ENCODE measurements around the gene MTOR. TPM values are rescaled to one million over a fixed set of nuclear protein-coding genes. Genes with fewer than 3 reads are reported as not detected.
"Not testable (repeated sequence)": the region's sequence is repeated elsewhere in the genome, so short reads cannot be mapped to it uniquely, and the experiment has no call there.

The MTOR gene
- total RNA-seq, 1 experiment from 2014 or later = 36.1 TPM

DNA sequence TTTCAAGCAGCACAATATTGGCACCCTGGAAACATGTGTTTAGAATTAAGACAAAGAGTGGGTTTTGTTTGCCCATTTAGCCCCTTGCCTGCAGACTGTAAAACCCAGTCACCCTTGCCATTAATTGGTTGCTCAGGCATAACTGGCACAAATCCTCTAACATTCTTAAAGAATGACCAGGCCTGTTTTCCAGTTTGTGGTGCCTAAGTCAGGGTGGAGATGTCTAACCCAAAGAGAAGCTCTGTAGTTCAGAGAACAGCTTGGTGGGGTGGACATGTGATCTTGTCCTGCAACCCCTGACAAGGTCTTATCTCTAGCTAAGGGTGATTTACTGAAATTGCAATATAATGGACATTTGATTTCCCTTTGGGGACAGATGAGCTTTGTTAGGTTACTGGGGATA, 82.0 kb downstream of the MTOR start:
- H3K9me3 Mint-ChIP-seq (ENCODE audit: low read depth, unreplicated experiment) = no peaks in the 10 kb centered on the region
- H3K4me3 Mint-ChIP-seq (ENCODE audit: low read depth, unreplicated experiment) = no peak overlapping the region
- no peak for DNase-seq
- TF ChIP-seq, protein P1, sequence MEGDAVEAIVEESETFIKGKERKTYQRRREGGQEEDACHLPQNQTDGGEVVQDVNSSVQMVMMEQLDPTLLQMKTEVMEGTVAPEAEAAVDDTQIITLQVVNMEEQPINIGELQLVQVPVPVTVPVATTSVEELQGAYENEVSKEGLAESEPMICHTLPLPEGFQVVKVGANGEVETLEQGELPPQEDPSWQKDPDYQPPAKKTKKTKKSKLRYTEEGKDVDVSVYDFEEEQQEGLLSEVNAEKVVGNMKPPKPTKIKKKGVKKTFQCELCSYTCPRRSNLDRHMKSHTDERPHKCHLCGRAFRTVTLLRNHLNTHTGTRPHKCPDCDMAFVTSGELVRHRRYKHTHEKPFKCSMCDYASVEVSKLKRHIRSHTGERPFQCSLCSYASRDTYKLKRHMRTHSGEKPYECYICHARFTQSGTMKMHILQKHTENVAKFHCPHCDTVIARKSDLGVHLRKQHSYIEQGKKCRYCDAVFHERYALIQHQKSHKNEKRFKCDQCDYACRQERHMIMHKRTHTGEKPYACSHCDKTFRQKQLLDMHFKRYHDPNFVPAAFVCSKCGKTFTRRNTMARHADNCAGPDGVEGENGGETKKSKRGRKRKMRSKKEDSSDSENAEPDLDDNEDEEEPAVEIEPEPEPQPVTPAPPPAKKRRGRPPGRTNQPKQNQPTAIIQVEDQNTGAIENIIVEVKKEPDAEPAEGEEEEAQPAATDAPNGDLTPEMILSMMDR (IDR thresholded peaks at IDR 0.05; ENCODE audit: unreplicated experiment) = no peak
- no peaks in the 10 kb centered on the region for H3K36me3 Mint-ChIP-seq (ENCODE audit: insufficient read depth, unreplicated experiment)
- no TSS peak for BruUV-seq (replicated peaks)
- no peak overlapping the region for H3K27ac Mint-ChIP-seq (ENCODE audit: unreplicated experiment)
- CTCF ChIA-PET = no interaction called here
- no peaks in the 10 kb centered on the region for H3K27me3 Mint-ChIP-seq (ENCODE audit: unreplicated experiment)
- intact Hi-C loops (cut with micrococcal nuclease; ENCODE audit: unreplicated experiment) = no loop called here
- no peaks in the 10 kb centered on the region for H3K4me1 Mint-ChIP-seq (ENCODE audit: low read depth, unreplicated experiment)

DNA sequence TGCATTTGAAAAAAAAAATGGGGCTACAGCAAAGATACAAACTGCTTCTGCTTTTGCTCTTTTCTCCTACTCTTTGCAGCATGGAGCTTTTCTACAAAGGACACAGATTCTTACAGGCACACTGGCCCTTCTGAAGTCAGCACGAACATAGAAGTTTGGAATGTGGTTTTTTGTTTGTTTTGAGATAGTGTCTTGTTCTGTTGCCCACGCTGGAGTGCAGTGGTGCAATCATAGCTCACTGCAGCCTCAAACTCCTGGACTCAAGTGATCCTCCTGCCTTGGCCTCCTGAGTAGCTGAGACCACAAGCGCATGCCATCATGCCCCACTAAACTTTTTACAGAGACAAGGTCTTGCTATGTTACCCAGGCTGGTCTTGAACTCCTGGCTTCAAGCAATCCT, 82.6 kb downstream of the MTOR start:
- H3K9me3 Mint-ChIP-seq (ENCODE audit: low read depth, unreplicated experiment); intact Hi-C loops (cut with micrococcal nuclease; ENCODE audit: unreplicated experiment); H3K27ac Mint-ChIP-seq (ENCODE audit: unreplicated experiment); H3K27me3 Mint-ChIP-seq (ENCODE audit: unreplicated experiment); DNase-seq; CTCF ChIA-PET; H3K36me3 Mint-ChIP-seq (ENCODE audit: insufficient read depth, unreplicated experiment); H3K4me3 Mint-ChIP-seq (ENCODE audit: low read depth, unreplicated experiment); H3K4me1 Mint-ChIP-seq (ENCODE audit: low read depth, unreplicated experiment); BruUV-seq (replicated peaks): not testable (repeated sequence)

DNA sequence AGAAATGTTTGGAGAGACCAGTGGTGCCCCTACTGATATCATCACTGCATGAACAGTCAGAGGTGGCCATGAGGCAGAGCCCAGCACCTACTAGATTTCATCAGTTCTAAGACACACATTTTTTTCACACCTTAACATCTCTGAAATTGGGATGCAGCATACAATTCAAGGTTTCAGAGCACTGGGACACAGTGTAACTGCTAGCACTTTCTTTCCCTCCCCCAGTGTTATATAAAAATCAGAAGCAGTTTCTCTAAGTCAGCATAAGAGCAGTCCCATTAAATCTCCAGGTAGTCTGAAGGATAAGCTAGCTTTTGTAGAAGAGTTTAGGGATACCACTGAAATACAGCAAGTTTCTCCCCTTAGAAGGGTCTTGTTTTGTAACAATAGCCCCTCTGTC, 83.2 kb downstream of the MTOR start:
- no peaks in the 10 kb centered on the region for H3K27me3 Mint-ChIP-seq (ENCODE audit: unreplicated experiment)
- TF ChIP-seq, protein P1 (IDR thresholded peaks at IDR 0.05; ENCODE audit: unreplicated experiment) = no peak
- no peak for DNase-seq
- no peak overlapping the region for H3K4me3 Mint-ChIP-seq (ENCODE audit: low read depth, unreplicated experiment)
- intact Hi-C loops (cut with micrococcal nuclease; ENCODE audit: unreplicated experiment) = no loop called here
- no TSS peak for BruUV-seq (replicated peaks)
- no peaks in the 10 kb centered on the region for H3K9me3 Mint-ChIP-seq (ENCODE audit: low read depth, unreplicated experiment)
- no peaks in the 10 kb centered on the region for H3K4me1 Mint-ChIP-seq (ENCODE audit: low read depth, unreplicated experiment)
- H3K27ac Mint-ChIP-seq (ENCODE audit: unreplicated experiment) = no peak overlapping the region
- no peaks in the 10 kb centered on the region for H3K36me3 Mint-ChIP-seq (ENCODE audit: insufficient read depth, unreplicated experiment)
- CTCF ChIA-PET = no interaction called here

DNA sequence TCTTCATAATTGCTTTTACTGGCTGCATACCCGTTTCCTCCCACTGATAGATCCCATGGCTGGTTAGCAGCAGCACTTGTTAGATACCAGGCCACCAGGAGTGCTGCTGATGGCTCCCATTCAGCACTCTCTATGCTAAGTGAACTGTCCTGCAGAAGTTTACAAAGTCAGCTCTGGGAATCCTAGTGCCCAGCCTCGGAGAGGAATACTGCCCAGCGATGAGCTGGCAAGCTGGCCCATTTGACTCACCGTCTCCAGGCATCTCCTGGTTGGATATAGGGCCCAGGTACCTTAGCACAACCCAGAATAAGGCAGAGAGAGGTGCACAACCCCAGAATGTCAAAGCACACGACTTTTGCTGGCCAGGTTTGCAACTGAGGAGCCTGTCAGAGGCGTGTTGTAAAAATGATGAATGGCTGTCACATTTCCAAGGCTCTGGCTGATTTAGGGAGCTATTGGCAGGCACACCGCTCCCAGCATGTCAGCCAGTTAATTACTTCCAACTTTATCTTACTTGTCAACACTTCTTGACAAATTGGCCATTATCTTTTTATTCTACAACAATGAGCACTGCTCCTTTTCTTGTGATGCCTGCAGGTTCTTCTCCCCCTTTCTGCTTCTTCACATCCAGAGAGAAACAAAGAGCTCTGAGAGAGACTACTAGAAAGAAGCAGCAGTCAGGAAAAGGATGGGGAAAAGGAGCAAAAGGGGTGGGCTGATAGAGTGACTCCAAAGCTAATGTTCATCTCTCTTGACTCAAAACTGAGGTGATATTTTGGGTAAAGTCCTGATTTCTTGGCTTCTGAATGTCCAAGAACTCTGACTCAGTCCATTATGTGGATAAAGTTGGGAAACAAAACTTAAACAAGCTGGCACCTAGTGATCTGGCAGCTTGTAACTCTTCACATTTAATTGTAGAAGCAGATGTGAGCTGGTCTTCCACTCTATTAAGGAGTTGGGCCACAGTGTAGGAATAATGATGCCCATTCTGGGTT, 84.0 kb downstream of the MTOR start:
- TF ChIP-seq, protein P1 (IDR thresholded peaks at IDR 0.05; ENCODE audit: unreplicated experiment) = no peak
- H3K27ac Mint-ChIP-seq (ENCODE audit: unreplicated experiment) = no peak overlapping the region
- DNase-seq = no peak
- CTCF ChIA-PET = no interaction called here
- H3K4me3 Mint-ChIP-seq (ENCODE audit: low read depth, unreplicated experiment) = no peak overlapping the region
- H3K4me1 Mint-ChIP-seq (ENCODE audit: low read depth, unreplicated experiment) = no peaks in the 10 kb centered on the region
- H3K9me3 Mint-ChIP-seq (ENCODE audit: low read depth, unreplicated experiment) = no peaks in the 10 kb centered on the region
- BruUV-seq (replicated peaks) = no TSS peak
- intact Hi-C loops (cut with micrococcal nuclease; ENCODE audit: unreplicated experiment) = no loop called here
- no peaks in the 10 kb centered on the region for H3K27me3 Mint-ChIP-seq (ENCODE audit: unreplicated experiment)
- no peaks in the 10 kb centered on the region for H3K36me3 Mint-ChIP-seq (ENCODE audit: insufficient read depth, unreplicated experiment)

Measured in Calu3 (cell line).